IPS-18a (cell line): Measurements from ENCODE around the gene FIBIN.

Source experiments
- H3K27ac ChIP-seq: one replicate; pipeline ENCODE4 v1.5.1; 2013; ENCODE audit warnings: low read length
- H3K27me3 ChIP-seq: one replicate; pipeline ENCODE4 v1.6.1; 2013; ENCODE audit warnings: mild to moderate bottlenecking, low read length; ENCODE audit not compliant: control insufficient read depth, insufficient read depth
- H3K36me3 ChIP-seq: one replicate; pipeline ENCODE4 v1.6.1; 2013; ENCODE audit warnings: low read depth, low read length; ENCODE audit not compliant: control insufficient read depth
- H3K4me1 ChIP-seq: one replicate; pipeline ENCODE4 v1.6.1; 2013; ENCODE audit warnings: low read depth, low read length; ENCODE audit not compliant: control insufficient read depth
- H3K4me3 ChIP-seq: one replicate; pipeline ENCODE4 v1.5.1; 2013; ENCODE audit warnings: low read length
- H3K9ac ChIP-seq: one replicate; pipeline ENCODE4 v1.6.1; 2013; ENCODE audit warnings: mild to moderate bottlenecking, low read length, moderate library complexity
- H3K9me3 ChIP-seq: one replicate; pipeline ENCODE4 v1.6.1; 2013; ENCODE audit warnings: low read depth, low read length; ENCODE audit not compliant: control insufficient read depth

Gene FIBIN

GRCh38 chr11:27028561-27028965 is 34.7 kb downstream of the FIBIN start:
- H3K9ac ChIP-seq, result no peak overlapping the region
- H3K27ac ChIP-seq, result no peak overlapping the region
- H3K4me3 ChIP-seq, result no peak overlapping the region
- H3K4me1 ChIP-seq, result no peaks in the 10 kb centered on the region
- H3K36me3 ChIP-seq, result no peaks in the 10 kb centered on the region
- no peaks in the 10 kb centered on the region for H3K9me3 ChIP-seq
- H3K27me3 ChIP-seq, result no peaks in the 10 kb centered on the region

GRCh38 chr11:27029966-27030365 is 36.1 kb downstream of the FIBIN start:
- Histone ChIP-seq H3K27me3 (no peaks in the 10 kb centered on the region), H3K9me3 (no peaks in the 10 kb centered on the region), H3K36me3 (no peaks in the 10 kb centered on the region), H3K4me1 (no peaks in the 10 kb centered on the region), H3K9ac (no peak overlapping the region), H3K4me3 (no peak overlapping the region), H3K27ac (no peak overlapping the region)

GRCh38 chr11:27031754-27032153 is 37.8 kb downstream of the FIBIN start:
- Histone ChIP-seq H3K9me3 (no peaks in the 10 kb centered on the region), H3K27me3 (no peaks in the 10 kb centered on the region), H3K4me3 (no peak overlapping the region), H3K9ac (no peak overlapping the region), H3K4me1 (no peaks in the 10 kb centered on the region), H3K27ac (no peak overlapping the region), H3K36me3 (no peaks in the 10 kb centered on the region)

GRCh38 chr11:27039873-27040272 is 46.0 kb downstream of the FIBIN start:
- H3K4me3 ChIP-seq, result no peak overlapping the region
- no peaks in the 10 kb centered on the region for H3K9me3 ChIP-seq
- H3K9ac ChIP-seq, result no peak overlapping the region
- no peaks in the 10 kb centered on the region for H3K27me3 ChIP-seq
- no peak overlapping the region for H3K27ac ChIP-seq
- no peaks in the 10 kb centered on the region for H3K4me1 ChIP-seq
- H3K36me3 ChIP-seq, result no peaks in the 10 kb centered on the region

- Histone ChIP-seq H3K4me1 (no peaks in the 10 kb centered on the region), H3K27ac (no peak within 1 kb of the TSS), H3K36me3 (no peaks in the 10 kb centered on the region), H3K9ac (no peak within 1 kb of the TSS), H3K4me3 (no peak within 1 kb of the TSS), H3K27me3 (no peaks in the 10 kb centered on the region), H3K9me3 (no peaks in the 10 kb centered on the region)
Measured at GRCh38 chr11:27040302-27041115, 46.6 kb downstream of the FIBIN start, which contains the start of gene BBOX1. Gene BBOX1, plus strand, starts transcription at chr11:27040815. Its CDS starts 14,616 bp downstream, at chr11:27055431.

- Histone ChIP-seq H3K9ac (no peak overlapping the region), H3K27me3 (no peaks in the 10 kb centered on the region), H3K36me3 (no peaks in the 10 kb centered on the region), H3K9me3 (no peaks in the 10 kb centered on the region), H3K4me3 (no peak overlapping the region), H3K27ac (no peak overlapping the region), H3K4me1 (no peaks in the 10 kb centered on the region)
Measured at GRCh38 chr11:27041141-27041899, 47.4 kb downstream of the FIBIN start.
